Measurements from ENCODE around the gene RAB34.

Gene RAB34

DNA sequence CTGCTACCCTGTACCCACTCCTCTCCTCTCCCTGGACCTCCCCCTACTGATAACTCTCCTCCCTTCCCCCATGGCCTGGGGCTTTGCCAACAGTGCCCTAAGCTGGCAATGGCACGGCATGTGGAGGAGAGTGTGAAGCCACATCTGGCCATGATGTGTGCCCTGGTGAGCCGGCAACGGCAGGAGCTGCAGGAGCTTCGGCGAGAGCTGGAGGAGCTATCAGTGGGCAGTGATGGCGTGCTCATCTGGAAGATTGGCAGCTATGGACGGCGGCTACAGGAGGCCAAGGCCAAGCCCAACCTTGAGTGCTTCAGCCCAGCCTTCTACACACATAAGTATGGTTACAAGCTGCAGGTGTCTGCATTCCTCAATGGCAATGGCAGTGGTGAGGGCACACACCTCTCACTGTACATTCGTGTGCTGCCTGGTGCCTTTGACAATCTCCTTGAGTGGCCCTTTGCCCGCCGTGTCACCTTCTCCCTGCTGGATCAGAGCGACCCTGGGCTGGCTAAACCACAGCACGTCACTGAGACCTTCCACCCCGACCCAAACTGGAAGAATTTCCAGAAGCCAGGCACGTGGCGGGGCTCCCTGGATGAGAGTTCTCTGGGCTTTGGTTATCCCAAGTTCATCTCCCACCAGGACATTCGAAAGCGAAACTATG, 31.3 kb upstream of the RAB34 start:
- H3K4me3 ChIP-seq (ENCODE audit: low read depth, low read length), result no peak overlapping the region
- TF ChIP-seq, protein P1, sequence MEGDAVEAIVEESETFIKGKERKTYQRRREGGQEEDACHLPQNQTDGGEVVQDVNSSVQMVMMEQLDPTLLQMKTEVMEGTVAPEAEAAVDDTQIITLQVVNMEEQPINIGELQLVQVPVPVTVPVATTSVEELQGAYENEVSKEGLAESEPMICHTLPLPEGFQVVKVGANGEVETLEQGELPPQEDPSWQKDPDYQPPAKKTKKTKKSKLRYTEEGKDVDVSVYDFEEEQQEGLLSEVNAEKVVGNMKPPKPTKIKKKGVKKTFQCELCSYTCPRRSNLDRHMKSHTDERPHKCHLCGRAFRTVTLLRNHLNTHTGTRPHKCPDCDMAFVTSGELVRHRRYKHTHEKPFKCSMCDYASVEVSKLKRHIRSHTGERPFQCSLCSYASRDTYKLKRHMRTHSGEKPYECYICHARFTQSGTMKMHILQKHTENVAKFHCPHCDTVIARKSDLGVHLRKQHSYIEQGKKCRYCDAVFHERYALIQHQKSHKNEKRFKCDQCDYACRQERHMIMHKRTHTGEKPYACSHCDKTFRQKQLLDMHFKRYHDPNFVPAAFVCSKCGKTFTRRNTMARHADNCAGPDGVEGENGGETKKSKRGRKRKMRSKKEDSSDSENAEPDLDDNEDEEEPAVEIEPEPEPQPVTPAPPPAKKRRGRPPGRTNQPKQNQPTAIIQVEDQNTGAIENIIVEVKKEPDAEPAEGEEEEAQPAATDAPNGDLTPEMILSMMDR (IDR thresholded peaks at IDR 0.05; ENCODE audit: borderline replicate concordance, insufficient read depth, low read depth, low read length), result no peak

DNA sequence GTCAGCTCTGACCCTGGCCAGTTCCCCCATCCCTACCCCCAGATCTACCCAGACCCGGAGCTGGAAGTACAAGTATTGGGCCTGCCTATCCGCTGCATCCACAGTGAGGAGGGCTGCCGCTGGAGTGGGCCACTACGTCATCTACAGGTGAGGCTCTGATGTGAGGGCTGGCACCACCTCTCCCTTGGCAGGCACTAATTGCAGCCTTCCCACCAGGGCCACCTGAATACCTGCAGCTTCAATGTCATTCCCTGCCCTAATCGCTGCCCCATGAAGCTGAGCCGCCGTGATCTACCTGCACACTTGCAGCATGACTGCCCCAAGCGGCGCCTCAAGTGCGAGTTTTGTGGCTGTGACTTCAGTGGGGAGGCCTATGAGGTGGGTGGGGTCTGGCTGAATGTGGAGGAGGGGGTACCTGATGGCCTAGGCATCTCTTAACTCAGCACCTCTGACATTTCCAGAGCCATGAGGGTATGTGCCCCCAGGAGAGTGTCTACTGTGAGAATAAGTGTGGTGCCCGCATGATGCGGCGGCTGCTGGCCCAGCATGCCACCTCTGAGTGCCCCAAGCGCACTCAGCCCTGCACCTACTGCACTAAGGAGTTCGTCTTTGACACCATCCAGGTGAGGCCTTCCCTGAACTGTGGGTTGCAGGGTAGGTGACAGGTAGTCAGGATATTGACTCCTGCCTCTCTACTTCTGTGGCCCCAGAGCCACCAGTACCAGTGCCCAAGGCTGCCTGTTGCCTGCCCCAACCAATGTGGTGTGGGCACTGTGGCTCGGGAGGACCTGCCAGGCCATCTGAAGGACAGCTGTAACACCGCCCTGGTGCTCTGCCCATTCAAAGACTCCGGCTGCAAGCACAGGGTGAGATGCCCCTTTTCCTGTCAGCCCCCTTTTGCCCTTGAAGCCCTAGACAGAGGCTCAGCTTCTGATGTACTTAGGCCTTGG, 30.4 kb upstream of the RAB34 start:
- H3K4me3 ChIP-seq (ENCODE audit: low read depth, low read length), result no peak overlapping the region

DNA sequence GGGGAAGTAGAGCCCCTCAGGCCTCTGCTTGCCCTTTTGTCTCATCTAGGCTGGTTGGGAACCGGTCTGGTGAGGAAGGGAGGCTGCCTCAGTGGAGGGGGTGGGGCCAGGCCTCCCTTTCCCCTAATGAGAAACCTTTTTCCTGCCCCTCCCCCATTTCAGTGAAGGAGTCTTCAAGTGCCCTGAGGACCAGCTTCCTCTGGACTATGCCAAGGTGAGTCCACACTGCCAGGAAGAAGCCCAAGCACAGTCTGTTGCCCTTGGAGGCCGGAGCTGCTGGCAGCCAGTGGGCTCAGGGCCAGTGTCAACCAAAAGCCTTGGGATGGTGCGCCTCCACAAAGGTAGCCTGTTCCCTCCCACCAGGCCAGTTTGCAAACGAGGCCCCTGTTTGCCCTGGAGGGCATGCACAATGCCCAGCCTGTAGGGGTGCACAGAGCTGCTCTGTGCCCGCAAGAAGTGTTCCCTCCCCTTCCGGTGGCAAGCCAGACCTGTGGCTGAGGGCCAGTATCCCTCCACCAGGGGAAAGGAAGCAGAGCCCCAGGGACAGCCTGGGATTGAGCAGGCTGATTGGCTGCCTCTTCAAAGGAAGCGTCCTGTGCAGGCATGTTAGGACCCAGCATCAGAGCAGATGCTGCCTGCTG, 29.5 kb upstream of the RAB34 start:
- TF ChIP-seq, protein P1 (IDR thresholded peaks at IDR 0.05; ENCODE audit: borderline replicate concordance, insufficient read depth, low read depth, low read length), result no peak
- no peak overlapping the region for H3K4me3 ChIP-seq (ENCODE audit: low read depth, low read length)

More for the DNA sequence above, 30.4 kb upstream of the RAB34 start:
- TF ChIP-seq, protein P1 (IDR thresholded peaks at IDR 0.05; ENCODE audit: borderline replicate concordance, insufficient read depth, low read depth, low read length), result no peak

DNA sequence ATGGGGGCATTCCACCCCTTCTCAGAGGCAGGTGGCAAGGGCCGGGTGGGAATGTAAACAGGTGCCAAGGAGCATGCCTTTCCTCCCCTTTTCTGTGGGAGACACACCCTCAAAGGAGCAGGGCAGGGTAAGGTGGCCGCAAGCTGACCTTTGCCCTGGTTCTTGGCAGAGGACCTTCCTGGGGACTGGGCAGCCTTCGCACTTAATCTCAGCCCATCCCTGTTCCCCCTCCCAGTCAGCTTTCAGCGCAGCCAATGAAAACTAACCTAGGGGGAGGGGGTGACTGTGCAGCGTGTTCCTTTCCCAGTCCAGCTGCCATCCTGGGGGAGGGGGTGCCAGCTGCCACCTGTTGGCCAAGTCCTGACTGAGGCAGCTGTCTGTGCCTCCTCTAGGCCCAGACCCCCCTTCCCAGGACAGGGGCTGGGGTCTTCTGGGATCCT, 29.0 kb upstream of the RAB34 start:
- TF ChIP-seq, protein P1 (IDR thresholded peaks at IDR 0.05; ENCODE audit: borderline replicate concordance, insufficient read depth, low read depth, low read length), result no peak
- H3K4me3 ChIP-seq (ENCODE audit: low read depth, low read length), result no peak overlapping the region

DNA sequence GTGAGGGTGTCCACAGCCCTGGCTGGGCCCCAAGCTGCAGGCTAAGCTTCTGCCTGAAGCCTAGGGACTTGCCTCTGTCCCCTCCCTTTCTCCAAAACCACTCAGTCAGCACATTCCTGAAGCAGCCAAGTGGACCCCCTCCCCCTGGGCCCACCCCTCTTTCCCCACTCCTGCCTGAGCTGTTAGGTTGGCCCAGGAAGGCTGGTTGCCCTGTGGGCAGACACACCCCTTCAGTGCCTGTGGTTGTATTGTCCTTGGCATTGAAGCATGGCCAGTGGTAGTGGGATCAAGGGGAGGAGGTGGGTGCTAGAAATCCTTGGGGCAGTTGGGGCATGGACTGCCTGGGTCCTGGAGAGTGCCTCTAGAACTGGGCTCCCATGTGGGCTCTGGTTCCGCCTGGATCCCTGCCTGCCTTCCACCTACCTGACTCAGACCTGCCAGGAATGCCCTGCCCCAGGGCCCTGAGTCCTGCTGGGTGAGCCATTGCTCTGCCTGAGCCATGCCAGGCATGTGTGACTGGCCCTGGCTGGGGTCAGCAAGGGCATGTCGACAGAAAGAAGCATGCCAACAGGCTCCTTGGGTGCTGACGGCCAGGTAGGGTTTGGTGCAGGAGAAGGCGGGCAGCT, 28.2 kb upstream of the RAB34 start:
- H3K4me3 ChIP-seq (ENCODE audit: low read depth, low read length), result peak overlapping the region; percentile 80

More for the DNA sequence above, 28.2 kb upstream of the RAB34 start:
- TF ChIP-seq, protein P1 (IDR thresholded peaks at IDR 0.05; ENCODE audit: borderline replicate concordance, insufficient read depth, low read depth, low read length), result no peak
